IMR-90 (cell line): Measurements from ENCODE around the gene SEMA6D. TPM values are rescaled to one million over a fixed set of nuclear protein-coding genes. Genes with fewer than 3 reads are reported as not detected.

Experiments used
- ATAC-seq: fragments of 200-7000 bp; cut with Tn5 transposase; 2 replicates; pipeline ENCODE4 v1.9.1; 2020; ENCODE audit warnings: low read depth, mild to moderate bottlenecking, moderate library complexity
- BruUV-seq: library from RNA; stranded (reverse); fragments of 400-500 nt; replicated peaks from 2 replicates; lab custom pipeline; 2021; lab: Mats Ljungman, UMichigan
- CTCF ChIA-PET: fragments of 300-600 bp; formaldehyde crosslinking; extraction: SDS; loops from one replicate; lab custom pipeline; 2021; ENCODE audit warnings: antibody characterized with exemption; lab: Yijun Ruan, JAX
- POLR2A ChIA-PET: fragments of 300-600 bp; sonication (Branson Sonifier 250); formaldehyde crosslinking; loops from one replicate; lab custom pipeline; 2022; ENCODE audit warnings: antibody characterized with exemption; ENCODE audit not compliant: unreplicated experiment; lab: Charles Lee
- DNase-seq: peaks from one replicate; pipeline ENCODE4 v3.0.0; 2013
- H2AFZ ChIP-seq: replicated peaks from 2 replicates; pipeline ENCODE3; 2013; ENCODE audit warnings: low read length, mild to moderate bottlenecking; ENCODE audit not compliant: poor library complexity
- H2AK5ac ChIP-seq: 2 replicates; pipeline ENCODE4 v1.6.1; 2013; ENCODE audit warnings: low read depth, low read length, inconsistent platforms
- H2AK9ac ChIP-seq: replicated peaks from 2 replicates; pipeline ENCODE3; 2013; ENCODE audit warnings: mild to moderate bottlenecking, low read depth, low read length, moderate library complexity; ENCODE audit not compliant: poor library complexity
- H2BK120ac ChIP-seq: 2 replicates; pipeline ENCODE4 v1.6.1; 2013; ENCODE audit warnings: low read depth, low read length, inconsistent platforms
- H2BK15ac ChIP-seq: 3 replicates; pipeline ENCODE4 v1.6.1; 2013; ENCODE audit warnings: low read depth, low read length, inconsistent platforms
- H2BK20ac ChIP-seq: 2 replicates; pipeline ENCODE4 v1.6.1; 2013; ENCODE audit warnings: low read depth, mild to moderate bottlenecking, inconsistent platforms, low read length, moderate library complexity
- H2BK5ac ChIP-seq: 2 replicates; pipeline ENCODE4 v1.6.1; 2013; ENCODE audit warnings: mild to moderate bottlenecking, low read depth, low read length, inconsistent platforms; ENCODE audit not compliant: poor library complexity, severe bottlenecking
- H3K14ac ChIP-seq: replicated peaks from 2 replicates; pipeline ENCODE4 v1.6.1; 2013; ENCODE audit warnings: low read depth, low read length, inconsistent platforms
- H3K18ac ChIP-seq: 2 replicates; pipeline ENCODE4 v1.6.1; 2013; ENCODE audit warnings: low read depth, low read length, control low read depth
- H3K23ac ChIP-seq: 2 replicates; pipeline ENCODE4 v1.6.1; 2013; ENCODE audit warnings: low read depth, low read length, inconsistent platforms
- H3K27ac ChIP-seq: 2 replicates; pipeline ENCODE4 v1.5.1; 2013; ENCODE audit warnings: mild to moderate bottlenecking, control low read depth, low read length; ENCODE audit not compliant: insufficient read depth
- H3K27me3 ChIP-seq: 2 replicates; pipeline ENCODE4 v1.6.1; 2013; ENCODE audit warnings: low read length; ENCODE audit not compliant: control insufficient read depth, insufficient read depth
- H3K36me3 ChIP-seq: 2 replicates; pipeline ENCODE4 v1.6.1; 2013; ENCODE audit warnings: low read length, mixed read lengths; ENCODE audit not compliant: control insufficient read depth, insufficient read depth
- H3K4ac ChIP-seq: 2 replicates; pipeline ENCODE4 v1.6.1; 2013; ENCODE audit warnings: low read depth, low read length, inconsistent platforms
- H3K4me1 ChIP-seq: 2 replicates; pipeline ENCODE4 v1.6.1; 2013; ENCODE audit warnings: low read length, mixed read lengths; ENCODE audit not compliant: control insufficient read depth, insufficient read depth
- H3K4me2 ChIP-seq: 2 replicates; pipeline ENCODE4 v1.6.1; 2013; ENCODE audit warnings: low read depth, mild to moderate bottlenecking, control low read depth, low read length, moderate library complexity
- H3K4me3 ChIP-seq: 2 replicates; pipeline ENCODE4 v1.5.1; 2013; ENCODE audit warnings: low read depth, mild to moderate bottlenecking, control low read depth, low read length, moderate library complexity; ENCODE audit not compliant: insufficient read depth
- H3K56ac ChIP-seq: 2 replicates; pipeline ENCODE4 v1.6.1; 2013; ENCODE audit warnings: low read length, inconsistent platforms; ENCODE audit not compliant: insufficient read depth; ENCODE audit errors: extremely low read depth
- H3K79me1 ChIP-seq, 2 experiments: 2 replicates each; pipeline ENCODE4 v1.6.1; 2013; ENCODE audit warnings: low read length in 2 of 2, inconsistent platforms in 1 of 2, low read depth in 1 of 2
- H3K9ac ChIP-seq: 2 replicates; pipeline ENCODE4 v1.6.1; 2013; ENCODE audit warnings: low read depth, low read length, control low read depth
- H3K9me1 ChIP-seq: 2 replicates; pipeline ENCODE4 v1.6.1; 2013; ENCODE audit warnings: low read length, inconsistent platforms; ENCODE audit not compliant: insufficient read depth
- H3K9me3 ChIP-seq: 2 replicates; pipeline ENCODE4 v1.6.1; 2013; ENCODE audit warnings: low read length; ENCODE audit not compliant: control insufficient read depth, insufficient read depth
- H4K20me1 ChIP-seq: 2 replicates; pipeline ENCODE4 v1.6.1; 2013; ENCODE audit warnings: low read length, inconsistent platforms; ENCODE audit not compliant: insufficient read depth
- H4K5ac ChIP-seq: 2 replicates; pipeline ENCODE4 v1.6.1; 2013; ENCODE audit warnings: mild to moderate bottlenecking, low read depth, low read length, control low read depth
- H4K8ac ChIP-seq, 2 experiments: 2 replicates each; pipeline ENCODE4 v1.6.1; 2013; ENCODE audit warnings: low read depth in 2 of 2, low read length in 2 of 2, control low read depth in 1 of 2, inconsistent platforms in 1 of 2
- H4K91ac ChIP-seq: 2 replicates; pipeline ENCODE4 v1.6.1; 2013; ENCODE audit warnings: low read depth, low read length, inconsistent platforms; ENCODE audit not compliant: insufficient read depth
- BHLHE40 ChIP-seq: fragments of 150-350 bp; IDR thresholded peaks from 2 replicates; pipeline ENCODE4 v1.6.1; 2016; ENCODE audit warnings: mild to moderate bottlenecking, low read depth, low read length
- CEBPB ChIP-seq: IDR thresholded peaks from 2 replicates; pipeline ENCODE4 v1.6.1; 2012; ENCODE audit warnings: low read depth, low read length, improper control_type of control experiment
- CHD1 ChIP-seq: IDR thresholded peaks from 2 replicates; pipeline ENCODE4 v1.6.1; 2012; ENCODE audit warnings: low read depth, low read length, improper control_type of control experiment
- CTCF ChIP-seq: conservative IDR thresholded peaks from 2 replicates; pipeline ENCODE4 v1.5.1; 2012; ENCODE audit warnings: mild to moderate bottlenecking, low read depth, low read length, improper control_type of control experiment
- MAZ ChIP-seq: IDR thresholded peaks from 2 replicates; pipeline ENCODE4 v1.6.1; 2012; ENCODE audit warnings: low read depth, mild to moderate bottlenecking, low read length, improper control_type of control experiment, moderate library complexity, borderline replicate concordance
- POLR2A ChIP-seq: IDR thresholded peaks from 2 replicates; pipeline ENCODE4 v1.6.1; 2012; ENCODE audit warnings: mild to moderate bottlenecking, low read depth, low read length
- RAD21 ChIP-seq: IDR thresholded peaks from 2 replicates; pipeline ENCODE4 v1.6.1; 2012; ENCODE audit warnings: low read length, improper control_type of control experiment
- RCOR1 ChIP-seq: IDR thresholded peaks from 2 replicates; pipeline ENCODE4 v1.6.1; 2012; ENCODE audit warnings: mild to moderate bottlenecking, low read length, improper control_type of control experiment; ENCODE audit not compliant: insufficient replicate concordance
- SMC3 ChIP-seq: fragments of 150-350 bp; IDR thresholded peaks from 2 replicates; pipeline ENCODE4 v1.6.1; 2016; ENCODE audit warnings: low read depth, mild to moderate bottlenecking, antibody characterized with exemption, low read length, moderate library complexity
- WGBS, 2 experiments: methylation state at CpG; one replicate each; pipeline versions ENCODE4 v1.1.5 to v1.1.7; 2013; ENCODE audit warnings: missing lambda C conversion rate in 2 of 2; ENCODE audit not compliant: insufficient read length in 1 of 2; ENCODE audit errors: extremely low coverage in 2 of 2; 5-methylcytosine and 5-hydroxymethylcytosine counted together
- dilution Hi-C: fragments of 300-500 bp; cut with HindIII; formaldehyde crosslinking; loops from one replicate; pipeline ENCODE4 v1.14.3; 2018; ENCODE audit warnings: low sequenced_read_pairs; ENCODE audit not compliant: unreplicated experiment
- in situ Hi-C: fragments of 300-500 bp; cut with MboI; formaldehyde crosslinking; loops from 3 replicates; pipeline ENCODE4 v1.14.3; 2019; ENCODE audit warnings: low sequenced_read_pairs, inconsistent platforms, mixed read lengths
- intact Hi-C: fragments of 100-400 bp; cut with micrococcal nuclease; formaldehyde crosslinking; loops from 2 replicates; pipeline ENCODE4 v1.10.0; 2022
- polyA plus RNA-seq, 3 experiments: library from polyadenylated mRNA; depleted of rRNA; stranded (reverse); fragments of >200 nt; gene quantifications; 2 replicates each; pipeline ENCODE4 v1.2.3, GENCODE V29; 2012; ENCODE audit warnings: low replicate concordance in 1 of 3
- total RNA-seq: library from RNA; depleted of rRNA; stranded (reverse); fragments of >200 nt; gene quantifications from 2 replicates; pipeline ENCODE4 v1.2.3, GENCODE V29; 2012

The SEMA6D gene
- total and polyA plus RNA-seq, 2 of the 4 experiments (the other 2 are of a cell fraction) = 12.6 to 17.4 TPM

- H2AFZ ChIP-seq = no peak overlapping the region
- WGBS, 2 experiments = no CpG with 5 or more reads among the region's 4 CpGs
- BruUV-seq = no TSS peak
- no peak for DNase-seq
- no peak overlapping the region for H3K4me2 ChIP-seq
- no peak overlapping the region for H3K23ac ChIP-seq
- ATAC-seq = no peak
- no peak overlapping the region for H4K8ac ChIP-seq
- CTCF ChIA-PET = no interaction called here
- no peak overlapping the region for H4K91ac ChIP-seq
- H2BK120ac ChIP-seq = no peak overlapping the region
- H4K5ac ChIP-seq = no peak overlapping the region
- no peak for TF ChIP-seq BHLHE40
- TF ChIP-seq POLR2A = no peak
- TF ChIP-seq CEBPB = no peak
- no peak for TF ChIP-seq SMC3
- no peak for TF ChIP-seq RAD21
- no peak for TF ChIP-seq CHD1
- TF ChIP-seq RCOR1 = no peak
- no peak for TF ChIP-seq CTCF
- TF ChIP-seq MAZ = no peak
- POLR2A ChIA-PET = no interaction called here
- H2AK9ac ChIP-seq = no peak overlapping the region
- in situ Hi-C loops = no loop called here
- H2BK20ac ChIP-seq = no peak overlapping the region
- H3K27me3 ChIP-seq = no peaks in the 10 kb centered on the region
- no peak overlapping the region for H3K27ac ChIP-seq
- no peak overlapping the region for H3K18ac ChIP-seq
- intact Hi-C loops = no loop called here
- H2AK5ac ChIP-seq = no peak overlapping the region
- H4K20me1 ChIP-seq = peaks cover 7% of the 10 kb centered on the region; the same call in 1 of the 2 replicates
- H3K9ac ChIP-seq = no peak overlapping the region
- H3K9me3 ChIP-seq = no peaks in the 10 kb centered on the region
- H3K9me1 ChIP-seq = peaks cover 5% of the 10 kb centered on the region; the same call in 1 of the 2 replicates
- H3K56ac ChIP-seq = no peak overlapping the region
- dilution Hi-C loops = no loop called here
- no peak overlapping the region for H2BK15ac ChIP-seq
- no peak overlapping the region for H3K4ac ChIP-seq
- H3K36me3 ChIP-seq = no peaks in the 10 kb centered on the region; the same call in 1 of the 2 replicates
- H2BK5ac ChIP-seq = no peak overlapping the region
- peaks cover 6 to 66% of the 10 kb centered on the region in 2 experiments for H3K79me1 ChIP-seq
- no peak overlapping the region for H3K14ac ChIP-seq
- peaks cover 4% of the 10 kb centered on the region for H3K4me1 ChIP-seq
- H3K4me3 ChIP-seq = no peak overlapping the region
Measured at GRCh38 chr15:47727137-47727536, 9.8 kb downstream of the SEMA6D start.
